AG04450 (cell line): ENCODE measurements around the gene C11orf52. TPM values are rescaled to one million over a fixed set of nuclear protein-coding genes. Genes with fewer than 3 reads are reported as not detected.

Source experiments
- CTCF ChIA-PET: fragments of 300-600, 350-600 bp; formaldehyde crosslinking; extraction: SDS; loops from one replicate; lab custom pipeline; 2022; ENCODE audit warnings: antibody characterized with exemption, inconsistent platforms; lab: Charles Lee
- POLR2A ChIA-PET: fragments of 350-600 bp; formaldehyde crosslinking; extraction: SDS; loops from one replicate; lab custom pipeline; 2021; ENCODE audit warnings: antibody characterized with exemption, inconsistent platforms; lab: Yijun Ruan, JAX
- DNase-seq: peaks from one replicate; pipeline ENCODE4 v3.0.0-alpha.2; 2011; ENCODE audit warnings: low read depth, low spot score
- H3K27ac ChIP-seq: one replicate; pipeline ENCODE4 v1.5.1; 2012; ENCODE audit warnings: low read depth, low read length, control low read depth
- H3K27me3 ChIP-seq: one replicate; pipeline ENCODE4 v1.6.0; 2012; ENCODE audit warnings: low read length; ENCODE audit not compliant: control insufficient read depth, insufficient read depth
- H3K4me3 ChIP-seq: 2 replicates; pipeline ENCODE4 v1.5.1; 2011; ENCODE audit warnings: mild to moderate bottlenecking, low read depth, low read length, control low read depth
- H3K9me3 ChIP-seq: 2 replicates; pipeline ENCODE4 v1.5.1; 2012; ENCODE audit warnings: low read length; ENCODE audit not compliant: control insufficient read depth, insufficient read depth
- polyA plus RNA-seq: library from polyadenylated mRNA; depleted of rRNA; stranded (reverse); fragments of >200 nt; gene quantifications from 2 replicates; pipeline ENCODE4 v1.2.3, GENCODE V29; 2011; rRNA removed
- small RNA-seq: library from RNA; depleted of rRNA; stranded (forward); fragments of <200 nt; gene quantifications from one replicate; pipeline ENCODE3, GENCODE V24; 2012; ENCODE audit warnings: low read depth; ENCODE audit not compliant: insufficient read length
- TF ChIP-seq, protein P1 (sequence below): IDR thresholded peaks from 2 replicates; pipeline ENCODE4 v1.5.1; 2011; ENCODE audit warnings: low read depth, low read length, control low read depth, inconsistent platforms

Gene C11orf52
- polyA plus RNA-seq, 1 experiment = 0.38 TPM

GRCh38 chr11:111974446-111974845 lies 55.7 kb downstream of the C11orf52 start:
- no peak overlapping the region for H3K4me3 ChIP-seq
- ChIA-PET POLR2A (no interaction called here), CTCF (interaction anchor here (0.9 kb wide), 1 partner anchor 8 kb away, joined by 3 read pairs; no protein-coding TSS in a partner anchor)
- TF ChIP-seq, protein P1, sequence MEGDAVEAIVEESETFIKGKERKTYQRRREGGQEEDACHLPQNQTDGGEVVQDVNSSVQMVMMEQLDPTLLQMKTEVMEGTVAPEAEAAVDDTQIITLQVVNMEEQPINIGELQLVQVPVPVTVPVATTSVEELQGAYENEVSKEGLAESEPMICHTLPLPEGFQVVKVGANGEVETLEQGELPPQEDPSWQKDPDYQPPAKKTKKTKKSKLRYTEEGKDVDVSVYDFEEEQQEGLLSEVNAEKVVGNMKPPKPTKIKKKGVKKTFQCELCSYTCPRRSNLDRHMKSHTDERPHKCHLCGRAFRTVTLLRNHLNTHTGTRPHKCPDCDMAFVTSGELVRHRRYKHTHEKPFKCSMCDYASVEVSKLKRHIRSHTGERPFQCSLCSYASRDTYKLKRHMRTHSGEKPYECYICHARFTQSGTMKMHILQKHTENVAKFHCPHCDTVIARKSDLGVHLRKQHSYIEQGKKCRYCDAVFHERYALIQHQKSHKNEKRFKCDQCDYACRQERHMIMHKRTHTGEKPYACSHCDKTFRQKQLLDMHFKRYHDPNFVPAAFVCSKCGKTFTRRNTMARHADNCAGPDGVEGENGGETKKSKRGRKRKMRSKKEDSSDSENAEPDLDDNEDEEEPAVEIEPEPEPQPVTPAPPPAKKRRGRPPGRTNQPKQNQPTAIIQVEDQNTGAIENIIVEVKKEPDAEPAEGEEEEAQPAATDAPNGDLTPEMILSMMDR = no peak
- H3K27me3 ChIP-seq = no peaks in the 10 kb centered on the region
- peak overlapping the region; percentile 11 for H3K27ac ChIP-seq
- H3K9me3 ChIP-seq = no peaks in the 10 kb centered on the region
- DNase-seq = no peak

- Histone ChIP-seq H3K27me3 (no peaks in the 10 kb centered on the region), H3K4me3 (no peak overlapping the region), H3K9me3 (no peaks in the 10 kb centered on the region), H3K27ac (no peak overlapping the region)
- ChIA-PET POLR2A (no interaction called here), CTCF (no interaction called here)
- TF ChIP-seq, protein P1 = peak; percentile 13; the same call in 1 of the 2 replicates
- DNase-seq = no peak
Observed at GRCh38 chr11:111975076-111975806, 56.5 kb downstream of the C11orf52 start.

- TF ChIP-seq, protein P1 = no peak
- Histone ChIP-seq H3K9me3 (no peaks in the 10 kb centered on the region), H3K4me3 (no peak overlapping the region), H3K27me3 (no peaks in the 10 kb centered on the region), H3K27ac (no peak overlapping the region)
- CTCF ChIA-PET = interaction anchor here (1.4 kb wide), 1 partner anchor 20 kb away, joined by 5 read pairs; no protein-coding TSS in a partner anchor
- POLR2A ChIA-PET = no interaction called here
- no peak for DNase-seq
Observed at GRCh38 chr11:111976119-111976766, 57.5 kb downstream of the C11orf52 start.

Small RNA genes within 50 kb of the gene (small RNA-seq; reads per million reads assigned to genes)
- gene C11orf52 (not detected), gene RNA5SP351 (not detected), gene RPL37AP8 (not detected)

Other genes with a start within 250 kb of the C11orf52 start
- 40.3 and 44.9 TPM in 2 replicates for gene PPP2R1B, start 152.5 kb upstream of the C11orf52 start, polyA plus RNA-seq
- 31.7 and 40.0 TPM in 2 replicates for gene ALG9, start 47.3 kb upstream of the C11orf52 start, polyA plus RNA-seq
- 1.7 and 2.1 TPM in 2 replicates for gene FDXACB1, start 39.7 kb upstream of the C11orf52 start, polyA plus RNA-seq
- gene CFAP68, start 39.4 kb upstream of the C11orf52 start, polyA plus RNA-seq = 40.3 and 45.1 TPM in 2 replicates
- 6.1 and 6.3 TPM in 2 replicates for gene CRYAB, start 7.1 kb upstream of the C11orf52 start, polyA plus RNA-seq
- gene HSPB2, start 6.2 kb upstream of the C11orf52 start, polyA plus RNA-seq = 0.41 and 0.79 TPM in 2 replicates
- gene DIXDC1, start 18.4 kb downstream of the C11orf52 start, polyA plus RNA-seq = 10.5 and 11.5 TPM in 2 replicates
- gene DLAT, start 106.5 kb downstream of the C11orf52 start, polyA plus RNA-seq = 26.6 and 34.8 TPM in 2 replicates
- gene PIH1D2, start 155.1 kb downstream of the C11orf52 start, polyA plus RNA-seq = 1.5 TPM in 2 replicates
- 18.2 and 23.2 TPM in 2 replicates for gene NKAPD1, start 155.4 kb downstream of the C11orf52 start, polyA plus RNA-seq
- gene TIMM8B, start 167.8 kb downstream of the C11orf52 start, polyA plus RNA-seq = 106 and 143 TPM in 2 replicates
- 122 and 154 TPM in 2 replicates for gene SDHD, start 168.0 kb downstream of the C11orf52 start, polyA plus RNA-seq
- gene IL18, start 245.2 kb downstream of the C11orf52 start, polyA plus RNA-seq = 0.12 and 0.46 TPM in 2 replicates
- 0.19 TPM in 1 of 2 replicates, not detected in the other for gene TEX12, start 248.5 kb downstream of the C11orf52 start, polyA plus RNA-seq